WTC11 (cell line): Measurements from ENCODE around the gene PRRX1. TPM values are rescaled to one million over a fixed set of nuclear protein-coding genes. Genes with fewer than 3 reads are reported as not detected.

Experiments
- ATAC-seq: fragments of 200-7000 bp; cut with Tn5 transposase; 2 replicates; pipeline ENCODE4 v1.10.0; 2021; ENCODE audit warnings: mild to moderate bottlenecking, moderate library complexity
- CTCF ChIA-PET: fragments of 300-600 bp; sonication (Branson Sonifier 250); formaldehyde crosslinking; loops from one replicate; lab custom pipeline; 2021; ENCODE audit warnings: antibody characterized with exemption; lab: Charles Lee
- POLR2A ChIA-PET: fragments of 350-600 bp; sonication (Branson Sonifier 250); formaldehyde crosslinking; loops from one replicate; lab custom pipeline; 2021; ENCODE audit warnings: antibody characterized with exemption; lab: Charles Lee
- DNase-seq: peaks from one replicate; pipeline ENCODE4 v3.0.0; 2021; ENCODE audit warnings: low spot score
- H3K27ac Mint-ChIP-seq: 2 replicates; pipeline ENCODE4 v1.8.0; 2021; ENCODE audit warnings: mixed read lengths
- H3K27me3 Mint-ChIP-seq: 2 replicates; pipeline ENCODE4 v1.8.0; 2021; ENCODE audit warnings: low read depth, mild to moderate bottlenecking, moderate library complexity, mixed read lengths
- H3K36me3 Mint-ChIP-seq: 2 replicates; pipeline ENCODE4 v1.8.0; 2021; ENCODE audit warnings: mixed read lengths
- H3K4me1 Mint-ChIP-seq: 2 replicates; pipeline ENCODE4 v1.8.0; 2022; ENCODE audit warnings: mixed read lengths
- H3K4me3 Mint-ChIP-seq: 2 replicates; pipeline ENCODE4 v1.8.0; 2021; ENCODE audit warnings: mild to moderate bottlenecking, moderate library complexity, mixed read lengths
- H3K9me3 Mint-ChIP-seq: 2 replicates; pipeline ENCODE4 v1.8.0; 2021; ENCODE audit warnings: mixed read lengths
- ATF2 ChIP-seq: sonication (generic); formaldehyde crosslinking; IDR thresholded peaks from 2 replicates; pipeline ENCODE4 v1.8.1; 2022; ENCODE audit warnings: low read depth, missing genetic modification reagents, borderline replicate concordance
- CREB1 ChIP-seq: sonication (generic); formaldehyde crosslinking; IDR thresholded peaks from 2 replicates; pipeline ENCODE4 v1.8.0; 2023; ENCODE audit warnings: mild to moderate bottlenecking, missing genetic modification reagents
- GABPB1 ChIP-seq: sonication (generic); formaldehyde crosslinking; IDR thresholded peaks from 2 replicates; pipeline ENCODE4 v1.8.1; 2023; ENCODE audit warnings: mild to moderate bottlenecking, missing genetic modification reagents
- GRHL2 ChIP-seq: fragments of 250-450 bp; sonication (Bioruptor Pico); IDR thresholded peaks from 2 replicates; pipeline ENCODE4 v1.8.0; 2022; ENCODE audit warnings: mild to moderate bottlenecking, moderate library complexity; ENCODE audit not compliant: insufficient replicate concordance, severe bottlenecking
- NFATC4 ChIP-seq: fragments of 250-450 bp; sonication (Bioruptor Pico); IDR thresholded peaks from 2 replicates; pipeline ENCODE4 v1.9.0; 2021; ENCODE audit warnings: mild to moderate bottlenecking
- NR2C2 ChIP-seq: sonication (generic); formaldehyde crosslinking; IDR thresholded peaks from 2 replicates; pipeline ENCODE4 v1.8.0; 2022; ENCODE audit warnings: mild to moderate bottlenecking, missing genetic modification reagents
- SMAD3 ChIP-seq: sonication (generic); formaldehyde crosslinking; IDR thresholded peaks from 2 replicates; pipeline ENCODE4 v1.8.0; 2022; ENCODE audit warnings: missing genetic modification reagents, mild to moderate bottlenecking, borderline replicate concordance
- SOX15 ChIP-seq: fragments of 250-450 bp; sonication (Bioruptor Pico); IDR thresholded peaks from 2 replicates; pipeline ENCODE4 v1.9.0; 2021; ENCODE audit warnings: mild to moderate bottlenecking
- TEAD4 ChIP-seq: sonication (generic); formaldehyde crosslinking; IDR thresholded peaks from 2 replicates; pipeline ENCODE4 v1.8.0; 2022; ENCODE audit warnings: mild to moderate bottlenecking, missing genetic modification reagents
- ZBTB21 ChIP-seq: sonication (generic); formaldehyde crosslinking; IDR thresholded peaks from 2 replicates; pipeline ENCODE4 v1.8.1; 2023; ENCODE audit warnings: mild to moderate bottlenecking, missing genetic modification reagents, borderline replicate concordance
- ZNF425 ChIP-seq: fragments of 250-450 bp; sonication (Bioruptor Pico); conservative IDR thresholded peaks from 2 replicates; pipeline ENCODE4 v1.9.0; 2021; ENCODE audit warnings: mild to moderate bottlenecking
- ZNF532 ChIP-seq: fragments of 250-450 bp; sonication (Bioruptor Pico); IDR thresholded peaks from 2 replicates; pipeline ENCODE4 v1.9.0; 2021; ENCODE audit warnings: mild to moderate bottlenecking, borderline replicate concordance
- ZNF671 ChIP-seq: fragments of 250-450 bp; sonication (Bioruptor Pico); IDR thresholded peaks from 2 replicates; pipeline ENCODE4 v1.8.0; 2021; ENCODE audit warnings: mild to moderate bottlenecking
- total RNA-seq: library from RNA; stranded (reverse); gene quantifications from 3 replicates; pipeline ENCODE4 v1.2.3, GENCODE V29; 2021
- TF ChIP-seq, protein P1 (sequence below): sonication (generic); formaldehyde crosslinking; conservative IDR thresholded peaks from 2 replicates; pipeline ENCODE4 v1.8.1; 2023; ENCODE audit warnings: mild to moderate bottlenecking, low read depth, missing genetic modification reagents, moderate library complexity
- TF ChIP-seq, protein P2 (sequence below): sonication (generic); formaldehyde crosslinking; IDR thresholded peaks from 2 replicates; pipeline ENCODE4 v1.8.1; 2022; ENCODE audit warnings: mild to moderate bottlenecking, moderate library complexity, missing genetic modification reagents
- TF ChIP-seq, protein P3 (sequence below): fragments of 250-450 bp; sonication (Bioruptor Pico); IDR thresholded peaks from 2 replicates; pipeline ENCODE4 v1.9.0; 2021; ENCODE audit warnings: mild to moderate bottlenecking

PRRX1 gene
- total RNA-seq, 1 experiment from 2014 or later, result 0.31 TPM

DNA sequence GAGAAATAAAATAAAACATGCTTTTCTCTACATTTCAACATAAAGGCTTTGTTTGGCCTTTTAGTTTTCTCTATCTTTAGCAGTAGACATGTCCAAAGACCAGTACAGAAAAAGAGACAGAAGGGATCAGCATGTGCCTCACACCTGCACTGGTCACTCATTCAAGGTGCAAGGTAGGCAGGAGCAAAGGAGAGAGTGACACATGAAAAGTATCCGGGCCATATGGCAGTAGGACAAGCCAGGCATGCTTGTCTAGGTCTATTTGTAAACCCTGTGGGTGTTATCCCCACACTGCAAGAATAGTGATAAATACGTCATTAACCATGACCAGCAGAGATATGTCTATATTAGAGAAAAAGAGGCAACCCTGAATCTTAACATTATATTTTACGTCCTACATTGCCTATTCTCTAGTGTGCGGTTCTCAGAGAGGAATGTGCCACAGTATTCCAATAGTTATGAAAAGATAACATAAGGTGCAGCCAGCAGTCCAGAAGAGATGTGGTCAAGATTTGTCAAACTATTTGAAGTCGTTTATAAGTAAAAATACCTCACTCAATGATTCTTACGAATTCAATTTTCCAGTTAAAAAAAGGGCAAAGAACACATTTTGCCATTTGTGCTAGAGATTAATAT lies 32.1 kb downstream of the PRRX1 start:
- Mint-ChIP-seq H3K27ac (no peak overlapping the region), H3K4me1 (peaks cover 3% of the 10 kb centered on the region; the same call in 1 of the 2 replicates)
- TF ChIP-seq ZNF532, result no peak
- TF ChIP-seq ATF2, result no peak
- TF ChIP-seq ZNF425 (CRISPR knock-in tag), result no peak
- TF ChIP-seq, protein P1, sequence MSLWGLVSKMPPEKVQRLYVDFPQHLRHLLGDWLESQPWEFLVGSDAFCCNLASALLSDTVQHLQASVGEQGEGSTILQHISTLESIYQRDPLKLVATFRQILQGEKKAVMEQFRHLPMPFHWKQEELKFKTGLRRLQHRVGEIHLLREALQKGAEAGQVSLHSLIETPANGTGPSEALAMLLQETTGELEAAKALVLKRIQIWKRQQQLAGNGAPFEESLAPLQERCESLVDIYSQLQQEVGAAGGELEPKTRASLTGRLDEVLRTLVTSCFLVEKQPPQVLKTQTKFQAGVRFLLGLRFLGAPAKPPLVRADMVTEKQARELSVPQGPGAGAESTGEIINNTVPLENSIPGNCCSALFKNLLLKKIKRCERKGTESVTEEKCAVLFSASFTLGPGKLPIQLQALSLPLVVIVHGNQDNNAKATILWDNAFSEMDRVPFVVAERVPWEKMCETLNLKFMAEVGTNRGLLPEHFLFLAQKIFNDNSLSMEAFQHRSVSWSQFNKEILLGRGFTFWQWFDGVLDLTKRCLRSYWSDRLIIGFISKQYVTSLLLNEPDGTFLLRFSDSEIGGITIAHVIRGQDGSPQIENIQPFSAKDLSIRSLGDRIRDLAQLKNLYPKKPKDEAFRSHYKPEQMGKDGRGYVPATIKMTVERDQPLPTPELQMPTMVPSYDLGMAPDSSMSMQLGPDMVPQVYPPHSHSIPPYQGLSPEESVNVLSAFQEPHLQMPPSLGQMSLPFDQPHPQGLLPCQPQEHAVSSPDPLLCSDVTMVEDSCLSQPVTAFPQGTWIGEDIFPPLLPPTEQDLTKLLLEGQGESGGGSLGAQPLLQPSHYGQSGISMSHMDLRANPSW, result no peak
- no peak for TF ChIP-seq CREB1 (CRISPR knock-in tag)
- TF ChIP-seq, all 79 proteins: peak for 0
- no peaks in the 10 kb centered on the region for H3K9me3 Mint-ChIP-seq
- no peak for DNase-seq
- H3K36me3 Mint-ChIP-seq, result no peaks in the 10 kb centered on the region
- CTCF ChIA-PET, result no interaction called here
- H3K4me3 Mint-ChIP-seq, result no peak overlapping the region
- no peaks in the 10 kb centered on the region; the same call in 1 of the 2 replicates for H3K27me3 Mint-ChIP-seq
- ATAC-seq, result no peak
- POLR2A ChIA-PET, result no interaction called here

DNA sequence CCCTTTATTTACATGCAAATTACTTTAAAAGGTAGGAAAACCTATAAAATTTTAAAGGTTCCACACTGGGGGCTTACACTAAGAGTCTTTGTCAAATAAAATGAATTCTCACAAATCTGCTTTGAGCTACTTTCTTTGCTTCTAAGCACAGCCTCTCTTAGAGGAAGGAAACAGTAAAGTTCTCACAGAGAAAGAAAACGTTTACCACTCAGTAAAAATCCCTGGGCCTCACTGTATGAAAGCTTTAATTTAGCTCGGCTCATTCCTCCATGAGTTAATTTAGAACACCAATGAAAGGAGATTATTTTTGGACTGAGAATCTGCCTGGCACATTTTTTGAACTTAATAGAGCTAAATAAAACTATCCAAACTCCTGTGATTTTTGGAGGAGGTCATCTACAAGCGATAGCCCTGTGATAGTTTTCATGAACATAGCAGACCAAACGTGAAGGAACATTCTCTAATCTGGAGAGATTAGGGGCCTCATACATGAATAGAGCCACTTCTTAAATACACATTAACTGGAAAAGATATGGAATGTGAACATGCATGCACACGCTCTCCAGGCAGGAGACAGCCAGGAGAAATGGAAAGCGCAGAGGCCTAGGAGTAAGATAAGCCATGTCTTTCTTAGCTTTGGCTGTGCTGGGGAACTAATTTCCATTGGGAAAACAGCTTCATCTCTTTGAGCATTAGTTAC lies 32.8 kb downstream of the PRRX1 start:
- H3K36me3 Mint-ChIP-seq, result no peaks in the 10 kb centered on the region
- H3K4me1 Mint-ChIP-seq, result peaks cover 3% of the 10 kb centered on the region; the same call in 1 of the 2 replicates
- H3K27ac Mint-ChIP-seq, result no peak overlapping the region
- no peaks in the 10 kb centered on the region for H3K9me3 Mint-ChIP-seq
- no peak overlapping the region for H3K4me3 Mint-ChIP-seq
- POLR2A ChIA-PET, result no interaction called here
- H3K27me3 Mint-ChIP-seq, result no peaks in the 10 kb centered on the region; the same call in 1 of the 2 replicates
- ATAC-seq, result no peak
- CTCF ChIA-PET, result interaction anchor here (0.7 kb wide), 1 partner anchor 233 kb away, joined by 4 read pairs; no protein-coding TSS in a partner anchor
- no peak for DNase-seq
- TF ChIP-seq SOX15 (CRISPR knock-in tag), result no peak
- no peak for TF ChIP-seq GABPB1
- TF ChIP-seq, protein P1, result no peak
- TF ChIP-seq, protein P2, sequence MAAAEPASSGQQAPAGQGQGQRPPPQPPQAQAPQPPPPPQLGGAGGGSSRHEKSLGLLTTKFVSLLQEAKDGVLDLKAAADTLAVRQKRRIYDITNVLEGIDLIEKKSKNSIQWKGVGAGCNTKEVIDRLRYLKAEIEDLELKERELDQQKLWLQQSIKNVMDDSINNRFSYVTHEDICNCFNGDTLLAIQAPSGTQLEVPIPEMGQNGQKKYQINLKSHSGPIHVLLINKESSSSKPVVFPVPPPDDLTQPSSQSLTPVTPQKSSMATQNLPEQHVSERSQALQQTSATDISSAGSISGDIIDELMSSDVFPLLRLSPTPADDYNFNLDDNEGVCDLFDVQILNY (CRISPR knock-in tag), result no peak
- TF ChIP-seq NR2C2 (CRISPR knock-in tag), result no peak
- TF ChIP-seq ZBTB21 (CRISPR knock-in tag), result no peak
- no peak for TF ChIP-seq GRHL2 (CRISPR knock-in tag)
- no peak for TF ChIP-seq ZNF671
- TF ChIP-seq, protein P3, sequence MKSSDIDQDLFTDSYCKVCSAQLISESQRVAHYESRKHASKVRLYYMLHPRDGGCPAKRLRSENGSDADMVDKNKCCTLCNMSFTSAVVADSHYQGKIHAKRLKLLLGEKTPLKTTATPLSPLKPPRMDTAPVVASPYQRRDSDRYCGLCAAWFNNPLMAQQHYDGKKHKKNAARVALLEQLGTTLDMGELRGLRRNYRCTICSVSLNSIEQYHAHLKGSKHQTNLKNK, result no peak
- TF ChIP-seq NFATC4, result no peak
- TF ChIP-seq TEAD4, result no peak
- no peak for TF ChIP-seq SMAD3
- TF ChIP-seq ATF2, result no peak
